HG03097 (cell line): ENCODE data around the gene FBXW8.

ENCODE experiments used
- ATAC-seq: cut with Tn5 transposase; IDR thresholded peaks from one replicate; pipeline ENCODE4 v1.9.1; 2021; ENCODE audit not compliant: unreplicated experiment, low FRiP score

The FBXW8 gene

DNA sequence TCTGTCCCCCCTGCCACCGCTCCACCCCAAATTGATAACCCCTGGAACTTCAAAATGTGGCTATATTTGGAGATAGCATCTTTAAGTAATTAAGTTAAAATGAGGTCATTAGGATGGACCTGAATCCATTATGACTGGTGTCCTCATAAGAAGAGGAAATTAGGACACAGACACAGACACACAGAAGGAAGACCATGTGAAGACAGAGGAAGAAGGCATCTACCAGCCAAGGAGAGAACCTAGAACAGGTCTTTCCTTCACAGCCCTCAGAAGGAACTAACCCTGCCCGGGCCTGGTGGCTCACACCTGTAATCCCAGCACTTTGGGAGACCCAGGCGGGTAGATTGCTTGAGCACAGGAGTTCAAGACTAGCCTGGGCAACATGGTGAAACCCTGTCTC is 25.9 kb upstream of the FBXW8 start:
- ATAC-seq = no peak

DNA sequence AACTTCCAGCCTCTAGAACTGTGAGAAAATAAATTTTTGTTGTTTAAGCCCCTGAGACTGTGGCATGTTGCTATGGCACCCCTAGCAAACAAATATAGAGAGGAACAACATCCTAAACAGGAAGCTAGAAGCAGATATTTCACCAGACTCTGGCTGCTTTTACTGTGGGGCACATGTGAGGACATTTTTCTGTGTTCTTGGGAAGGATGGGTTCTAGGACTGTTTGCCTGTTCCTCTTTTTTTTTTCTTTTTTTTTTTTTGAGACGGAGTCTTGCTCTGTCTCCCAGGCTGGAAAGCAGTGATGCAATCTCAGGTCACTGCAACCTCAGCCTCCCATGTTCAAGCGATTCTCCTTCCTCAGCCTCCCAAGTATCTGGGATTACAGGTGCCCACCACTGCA is 25.3 kb upstream of the FBXW8 start:
- no peak for ATAC-seq

DNA sequence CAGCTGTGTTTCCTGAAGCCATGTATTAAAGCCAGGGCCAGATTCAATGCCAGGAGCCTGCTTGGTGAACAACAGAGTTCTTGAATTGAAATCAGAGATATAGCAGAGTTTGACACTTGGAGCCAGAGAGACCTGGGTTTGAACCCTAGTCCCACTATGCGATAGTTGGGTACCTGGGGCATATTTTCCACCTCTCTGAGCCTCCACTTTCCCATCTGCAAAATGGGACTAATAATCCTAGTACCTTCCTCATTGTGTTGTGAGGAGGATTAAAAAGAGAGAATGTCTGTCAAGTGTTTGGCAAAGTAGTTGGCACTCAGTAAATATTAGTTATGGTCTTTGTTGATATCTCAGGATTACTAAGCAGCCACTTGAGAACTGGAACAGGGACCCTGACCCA is 23.5 kb upstream of the FBXW8 start:
- no peak for ATAC-seq

DNA sequence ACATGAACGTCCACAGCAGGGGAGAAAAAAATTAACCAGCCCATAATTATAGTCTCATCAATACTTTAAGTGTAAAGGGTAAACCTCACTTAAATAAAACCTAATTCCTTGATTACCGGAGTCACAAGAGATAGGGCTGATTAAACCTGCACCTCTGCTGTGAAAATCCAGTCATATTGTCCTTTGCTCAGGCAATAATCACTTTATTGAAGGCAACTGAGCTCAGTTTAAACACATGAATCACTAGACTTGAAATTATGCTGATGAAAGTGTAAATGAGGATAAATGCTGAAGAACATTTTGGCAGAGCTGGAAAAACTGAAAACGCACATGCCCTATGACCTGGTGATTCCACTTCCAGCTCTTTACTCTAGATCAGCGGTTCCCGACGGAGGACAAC is 22.9 kb upstream of the FBXW8 start:
- no peak for ATAC-seq

DNA sequence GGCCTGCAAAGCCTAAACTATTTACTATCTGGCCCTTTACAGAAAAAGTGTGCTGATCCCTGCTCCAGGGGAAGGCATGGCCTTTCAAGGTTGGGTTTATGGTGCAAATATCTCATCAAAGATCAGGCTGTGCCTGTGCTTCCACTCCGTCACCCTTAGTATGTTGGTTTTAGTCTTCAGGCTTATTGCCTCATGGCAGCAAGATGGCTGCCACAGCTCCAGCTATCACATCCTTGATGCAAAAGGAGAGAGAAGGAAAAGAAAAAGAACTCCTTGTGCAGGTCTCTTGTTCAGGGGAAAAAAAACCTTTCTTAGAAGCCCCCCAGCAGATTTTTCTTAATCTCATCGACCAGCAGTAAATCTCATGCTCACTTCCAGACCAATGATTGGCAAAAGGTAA is 20.4 kb upstream of the FBXW8 start:
- ATAC-seq = no peak

DNA sequence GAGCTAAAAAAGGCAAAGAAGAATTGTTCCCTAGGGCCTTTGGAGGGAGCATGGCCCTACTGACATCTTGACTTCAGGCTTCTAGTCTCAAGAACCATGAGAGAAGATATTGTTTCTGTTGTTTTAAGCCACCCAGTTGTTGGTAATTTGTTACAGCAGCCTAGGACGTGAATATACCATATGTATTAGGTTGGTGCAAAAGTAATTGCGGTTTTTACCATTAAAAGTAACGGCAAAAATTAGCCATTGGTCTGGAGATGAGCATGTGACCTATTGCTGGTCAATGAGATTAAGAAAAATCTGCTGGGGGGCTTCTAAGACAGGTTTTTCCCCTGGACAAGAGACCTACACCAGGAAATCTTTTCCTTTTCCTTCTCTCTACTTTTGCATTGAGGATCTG is 19.7 kb upstream of the FBXW8 start:
- no peak for ATAC-seq

DNA sequence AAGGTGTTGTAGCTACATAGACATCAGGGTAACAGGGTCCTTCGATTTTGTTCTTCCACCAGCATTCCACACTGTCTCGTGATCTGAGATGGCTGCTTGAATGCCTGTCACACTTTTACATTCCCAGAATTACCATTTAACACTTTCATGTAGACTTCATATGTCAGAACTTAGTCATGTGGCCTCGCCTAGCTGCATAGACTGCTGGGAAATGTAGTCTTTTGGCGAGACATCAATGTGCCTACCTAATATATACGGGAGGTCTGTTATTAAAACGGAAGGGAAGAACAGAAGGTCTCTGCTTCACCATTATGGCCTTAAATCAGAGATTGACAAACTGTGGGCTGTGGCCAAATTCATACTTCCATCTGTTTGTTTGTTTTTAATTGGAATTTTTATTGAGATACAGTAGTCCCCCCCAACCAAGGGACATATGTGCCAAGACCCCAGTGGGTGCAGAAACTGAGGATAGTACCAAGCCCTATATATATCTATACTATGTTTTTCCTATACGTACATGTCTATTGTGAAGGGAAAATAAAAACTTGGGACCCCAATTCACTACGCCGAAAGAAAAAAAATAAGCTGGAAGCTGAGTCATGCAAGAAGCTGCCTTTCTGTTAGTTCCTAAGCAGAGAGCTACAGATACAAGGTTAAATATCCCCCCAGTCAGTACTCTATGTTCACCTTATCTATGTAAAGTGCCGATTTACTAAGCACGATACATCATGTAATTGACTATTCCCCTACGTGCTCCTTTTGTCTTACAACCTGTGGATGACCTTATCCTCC is 18.2 kb upstream of the FBXW8 start:
- ATAC-seq = no peak

DNA sequence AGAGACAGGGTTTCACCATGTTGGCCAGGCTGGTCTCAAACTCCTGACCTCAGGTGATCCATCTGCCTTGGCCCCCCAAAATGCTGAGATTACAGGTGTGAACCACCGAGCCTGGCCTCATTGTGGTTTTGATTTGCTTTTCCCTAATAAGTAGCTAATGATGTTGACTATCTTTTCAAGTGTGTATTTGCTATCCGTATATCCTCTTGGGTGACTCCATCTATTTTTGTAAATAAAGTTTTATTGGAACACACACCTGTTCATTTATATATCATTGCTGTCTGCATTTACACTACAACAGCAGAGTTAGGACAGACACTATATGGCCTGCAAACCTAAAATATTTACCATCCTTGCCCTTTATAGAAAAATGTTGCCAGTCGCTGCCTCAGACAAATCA is 15.8 kb upstream of the FBXW8 start:
- ATAC-seq = no peak

DNA sequence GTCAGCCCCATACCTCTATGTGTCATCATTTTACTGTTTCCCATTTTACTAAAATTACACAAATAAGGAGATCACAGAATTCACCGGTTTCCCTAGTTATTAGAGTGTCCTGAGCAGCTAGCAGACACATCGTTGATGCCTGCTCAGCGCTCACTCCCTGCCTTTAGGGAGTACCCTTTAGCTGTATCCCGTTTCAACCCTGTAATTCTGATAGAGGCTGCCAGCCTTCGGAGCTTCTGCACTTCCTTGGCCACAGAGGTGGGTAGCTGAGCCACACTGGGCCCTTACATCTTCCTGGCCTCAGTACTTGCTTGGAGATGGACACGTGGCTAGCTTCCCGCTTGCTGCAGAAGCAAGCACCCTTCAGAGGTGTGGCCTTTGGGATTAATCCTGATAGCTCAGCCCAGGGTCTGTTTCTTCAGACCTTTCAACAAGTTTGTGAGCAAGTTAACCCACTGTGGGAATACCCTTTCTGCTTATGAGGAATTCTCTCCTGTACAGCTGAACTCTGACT is 14.3 kb upstream of the FBXW8 start:
- ATAC-seq = no peak

DNA sequence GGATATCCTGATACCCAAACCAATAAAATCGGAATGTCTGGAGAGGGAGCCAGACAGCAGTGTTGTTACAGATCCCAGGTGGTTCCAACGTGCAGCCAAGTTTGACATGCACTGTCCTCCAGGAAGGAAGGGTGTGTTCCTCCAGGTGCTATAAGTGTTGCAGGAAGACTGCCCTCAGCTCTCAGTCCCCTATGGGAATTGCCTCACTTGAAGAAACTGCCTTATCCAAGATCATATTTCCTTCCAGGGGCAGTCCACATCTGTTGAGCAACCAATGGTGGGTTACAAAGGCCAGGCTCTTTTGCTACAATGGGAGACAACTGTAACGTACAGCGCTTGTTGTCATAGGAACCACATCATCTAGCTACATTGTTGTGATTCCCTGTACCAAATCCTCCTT is 13.3 kb upstream of the FBXW8 start:
- no peak for ATAC-seq

DNA sequence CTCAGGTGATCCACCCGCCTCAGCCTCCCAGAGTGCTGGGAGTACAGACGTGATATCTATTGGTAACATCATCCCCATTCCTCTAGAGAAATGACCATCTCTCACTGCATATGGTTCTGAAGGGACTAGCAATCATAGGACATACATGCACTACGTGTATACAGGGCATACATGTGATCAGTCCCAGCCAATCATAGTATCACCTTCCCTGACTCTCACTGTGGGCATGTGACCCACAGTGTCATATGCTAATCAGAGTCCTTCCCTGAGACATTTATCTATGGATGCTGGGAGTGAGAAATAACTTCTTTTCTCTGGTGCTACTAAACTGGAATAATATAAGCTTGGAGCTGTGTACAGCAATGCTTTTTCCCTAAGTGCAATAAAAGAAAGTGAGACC is 12.1 kb upstream of the FBXW8 start:
- no peak for ATAC-seq

DNA sequence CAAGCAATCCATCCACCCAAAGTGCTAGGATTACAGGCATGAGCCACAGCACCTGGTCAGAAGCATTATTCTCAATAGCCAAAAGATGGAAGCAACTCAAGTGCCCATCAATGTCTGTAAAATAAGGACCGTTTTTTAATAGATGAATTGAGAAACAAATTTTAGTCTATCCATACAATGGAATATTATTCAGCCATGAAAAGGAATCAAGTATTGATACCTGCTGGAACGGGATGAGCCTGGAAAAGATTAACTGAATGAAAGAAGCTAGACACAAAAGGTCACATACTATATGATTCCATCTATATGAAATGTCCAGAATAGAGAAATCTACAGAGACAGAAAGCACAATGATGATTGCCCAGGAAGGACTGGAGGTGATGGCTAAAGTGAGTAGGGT is 9.1 kb upstream of the FBXW8 start:
- no peak for ATAC-seq

DNA sequence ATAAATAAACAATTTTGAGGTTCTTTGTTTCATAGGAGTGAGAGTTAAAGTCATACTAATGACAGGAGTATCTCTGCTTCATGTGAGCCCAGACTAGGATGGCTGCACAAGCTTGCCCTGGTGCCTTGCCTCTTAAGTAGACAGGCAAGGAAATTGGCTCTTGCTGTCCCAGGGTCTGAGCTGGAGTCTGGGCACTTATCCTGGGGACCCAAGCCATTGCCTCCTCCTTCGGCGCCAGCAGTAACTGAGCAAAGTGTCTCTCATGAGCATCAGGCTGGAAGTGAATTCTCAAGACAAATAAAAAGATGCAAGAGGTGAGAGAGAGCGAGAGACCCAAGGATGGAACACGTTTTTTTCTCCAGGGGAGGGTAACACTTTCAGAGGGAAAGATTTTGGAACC is 6.9 kb upstream of the FBXW8 start:
- ATAC-seq = no peak

DNA sequence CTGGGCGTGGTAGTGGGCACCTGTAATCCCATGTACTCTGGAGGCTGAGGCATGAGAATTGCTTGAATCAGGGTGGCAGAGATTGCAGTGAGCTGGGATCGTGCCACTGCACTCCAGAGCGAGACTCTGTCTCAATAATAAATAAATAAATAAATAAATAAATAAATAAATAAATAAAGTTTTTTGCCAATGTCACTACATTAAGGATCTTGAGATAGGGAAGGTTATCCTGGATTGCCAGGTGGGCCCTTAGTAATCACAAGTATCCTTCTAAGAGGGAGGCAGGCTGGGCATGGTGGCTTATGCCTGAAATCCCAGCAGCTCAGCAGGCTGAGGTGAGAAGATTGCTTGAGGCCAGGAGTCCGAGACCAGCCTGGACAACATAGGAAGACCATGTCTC is 4.5 kb upstream of the FBXW8 start:
- ATAC-seq = no peak

DNA sequence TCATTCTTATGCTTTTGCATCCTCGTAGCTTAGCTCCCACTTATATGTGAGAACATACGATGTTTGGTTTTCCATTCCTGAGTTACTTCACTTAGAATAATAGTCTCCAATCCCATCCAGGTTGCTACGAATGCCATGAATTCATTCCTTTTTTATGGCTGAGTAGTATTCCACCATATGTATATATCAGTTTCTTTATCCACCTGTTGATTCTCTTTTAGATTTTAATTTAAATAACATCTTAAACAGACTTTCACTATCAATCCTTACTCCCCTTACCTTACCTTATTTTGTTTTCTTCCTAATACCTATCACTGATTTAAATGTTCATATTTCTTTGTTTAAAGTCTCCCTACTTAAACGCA is 488 bp upstream of the FBXW8 start:
- no peak for ATAC-seq

DNA sequence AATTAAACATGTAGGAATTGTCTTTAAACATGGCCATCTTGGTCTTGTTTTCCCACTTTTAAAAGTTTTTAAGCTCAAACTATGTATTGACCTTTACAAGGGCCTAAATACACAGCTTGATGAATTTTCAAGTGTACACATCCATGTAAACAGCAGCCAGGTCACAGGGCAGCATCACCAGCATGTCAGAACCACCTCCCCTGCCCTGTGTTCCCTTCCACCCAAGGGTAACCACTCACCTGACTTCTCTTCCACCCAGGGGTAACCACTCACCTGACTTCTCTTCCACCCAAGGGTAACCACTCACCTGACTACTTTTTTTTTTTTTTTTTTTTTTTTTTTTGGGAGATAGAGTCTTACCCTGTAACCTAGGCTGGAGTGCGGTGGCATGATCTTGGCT is 4.6 kb downstream of the FBXW8 start:
- no peak for ATAC-seq

DNA sequence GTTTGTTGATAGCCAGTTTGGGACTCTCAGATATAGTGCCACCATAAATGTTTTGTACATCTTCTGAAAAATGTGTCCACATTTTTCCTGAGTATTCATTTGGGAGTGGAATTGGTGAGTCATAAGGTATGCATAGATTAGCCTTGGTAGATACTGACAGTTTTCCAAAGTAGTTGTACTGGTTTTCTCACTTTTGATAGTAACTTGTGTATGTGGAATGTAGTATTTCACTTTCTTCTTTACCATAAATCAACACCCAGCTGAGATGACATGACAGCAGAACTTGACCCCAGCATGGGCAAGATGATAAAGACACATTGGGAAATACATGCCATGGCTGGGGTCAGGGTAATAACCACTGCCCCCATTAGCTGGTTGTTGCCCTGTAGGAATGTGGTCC is 5.4 kb downstream of the FBXW8 start:
- ATAC-seq = no peak

DNA sequence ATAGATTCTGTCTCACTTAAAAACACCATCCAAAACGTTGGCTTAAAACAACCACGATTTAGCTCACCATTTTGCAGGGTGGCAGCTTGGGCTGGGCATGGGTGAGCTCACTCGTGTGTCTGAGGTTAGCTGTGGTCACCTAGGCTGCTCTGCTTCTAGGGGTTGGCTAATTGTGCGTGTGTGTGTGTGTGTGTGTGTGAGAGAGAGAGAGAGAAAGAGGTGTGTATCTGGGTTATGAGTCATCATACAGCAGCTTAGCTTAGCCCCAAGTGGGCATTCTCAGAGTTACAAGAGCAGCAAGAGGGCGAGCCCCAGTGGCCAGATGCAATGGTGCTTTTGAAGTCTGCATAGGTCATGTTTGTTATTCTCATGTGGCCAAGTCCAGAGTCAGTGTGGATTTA is 6.0 kb downstream of the FBXW8 start:
- peak; percentile 84 for ATAC-seq

DNA sequence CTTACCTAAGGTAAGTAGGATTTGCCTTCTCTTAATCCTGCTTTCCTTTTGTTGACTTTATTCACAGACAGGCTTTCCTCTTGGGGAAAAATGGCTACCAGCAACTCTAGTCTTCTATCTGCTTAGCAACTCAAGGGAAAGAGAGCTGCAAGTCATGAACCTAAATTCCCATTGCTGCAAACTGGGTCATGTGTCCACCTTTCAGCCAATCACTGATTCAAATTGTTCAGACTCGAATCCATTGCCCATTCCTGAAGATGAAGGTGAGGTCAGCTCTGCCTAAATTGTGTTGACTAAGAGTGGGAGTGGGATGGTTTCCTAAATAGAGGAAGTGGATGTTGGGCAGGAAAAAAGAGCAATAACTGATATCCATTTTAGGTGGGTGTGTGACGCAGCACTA is 7.7 kb downstream of the FBXW8 start:
- ATAC-seq = no peak

DNA sequence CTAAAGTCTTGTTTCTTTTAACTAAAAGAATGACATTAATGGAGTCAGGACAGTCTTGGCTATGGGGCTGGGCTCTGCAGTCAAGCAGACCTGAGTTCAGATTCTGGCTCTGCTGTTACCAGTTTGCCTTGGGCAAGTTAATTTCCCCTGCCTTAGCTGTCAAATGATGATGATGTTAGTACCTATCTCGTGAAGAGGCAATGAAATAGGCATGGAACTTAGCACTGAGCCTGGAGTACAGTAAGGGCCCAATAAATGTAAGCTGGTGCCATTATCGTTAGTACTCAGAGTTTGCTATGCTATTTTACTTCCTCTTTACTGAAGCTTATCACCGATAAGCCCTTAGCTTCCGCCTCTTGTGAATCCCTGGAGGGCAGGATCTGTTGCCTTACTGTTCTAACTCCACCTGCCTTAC is 8.5 kb downstream of the FBXW8 start:
- ATAC-seq = no peak

DNA sequence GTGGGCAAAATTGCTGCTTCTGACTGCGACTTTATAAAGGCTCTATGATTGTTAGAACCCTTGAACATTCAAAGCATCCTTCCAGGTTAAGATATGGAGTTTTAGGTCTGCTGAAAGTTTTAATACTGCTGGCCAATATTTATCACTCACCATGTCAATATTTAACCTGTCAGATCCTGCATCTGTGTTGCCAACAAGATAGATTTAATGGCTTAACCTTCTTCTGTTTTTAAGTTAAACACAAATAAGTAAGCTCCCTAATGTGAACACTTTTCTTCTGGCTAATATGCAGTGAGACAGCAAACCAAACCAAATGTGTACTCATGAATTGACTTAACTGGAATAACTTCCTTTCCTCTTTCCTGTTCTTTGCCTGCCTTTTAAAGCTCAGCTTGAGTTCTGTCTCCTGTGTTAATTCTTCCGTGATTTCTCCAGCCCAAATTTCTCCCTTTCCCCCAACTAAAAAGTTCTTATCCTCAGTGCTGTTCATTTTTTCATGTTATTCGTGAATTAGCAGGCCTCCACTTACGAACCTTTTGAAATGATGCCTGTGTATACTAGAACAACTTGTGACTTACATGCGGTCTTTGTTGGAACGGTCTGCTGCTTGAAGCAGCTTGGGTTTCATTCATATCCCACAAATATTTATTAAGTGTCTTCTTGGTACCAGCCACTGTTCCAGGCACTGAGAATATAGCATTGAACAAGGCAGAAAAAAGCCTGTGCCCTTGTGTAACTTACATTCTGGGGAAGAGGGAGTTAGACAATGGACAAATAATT is 9.1 kb downstream of the FBXW8 start:
- no peak for ATAC-seq

DNA sequence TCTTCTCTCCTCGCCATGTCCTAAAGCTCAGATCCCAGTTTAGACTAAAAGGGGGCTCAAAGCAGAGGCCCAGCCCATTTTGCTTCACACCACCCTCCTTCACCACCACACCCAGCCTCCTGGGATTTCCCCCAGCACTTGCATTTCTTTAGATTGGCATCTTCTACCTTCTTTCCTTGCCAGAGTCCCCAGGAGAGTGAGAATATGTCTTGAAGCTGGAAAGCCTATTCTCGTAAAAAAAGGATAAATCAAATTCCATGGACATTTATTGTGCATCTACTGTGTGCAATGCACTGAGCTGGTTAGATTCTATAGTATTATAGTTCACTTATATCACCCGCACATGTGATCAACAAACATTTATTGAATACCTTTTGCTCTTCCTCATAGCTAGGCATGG is 10.2 kb downstream of the FBXW8 start:
- no peak for ATAC-seq
